ENCODE data around the gene ZFP92. TPM values are rescaled to one million over a fixed set of nuclear protein-coding genes. Genes with fewer than 3 reads are reported as not detected.

ZFP92 gene
- total and polyA plus RNA-seq, 2 donors (not counting 3 experiments of a cell fraction or from before 2014, with no cell fraction given) = 0.36 to 1.2 TPM

DNA sequence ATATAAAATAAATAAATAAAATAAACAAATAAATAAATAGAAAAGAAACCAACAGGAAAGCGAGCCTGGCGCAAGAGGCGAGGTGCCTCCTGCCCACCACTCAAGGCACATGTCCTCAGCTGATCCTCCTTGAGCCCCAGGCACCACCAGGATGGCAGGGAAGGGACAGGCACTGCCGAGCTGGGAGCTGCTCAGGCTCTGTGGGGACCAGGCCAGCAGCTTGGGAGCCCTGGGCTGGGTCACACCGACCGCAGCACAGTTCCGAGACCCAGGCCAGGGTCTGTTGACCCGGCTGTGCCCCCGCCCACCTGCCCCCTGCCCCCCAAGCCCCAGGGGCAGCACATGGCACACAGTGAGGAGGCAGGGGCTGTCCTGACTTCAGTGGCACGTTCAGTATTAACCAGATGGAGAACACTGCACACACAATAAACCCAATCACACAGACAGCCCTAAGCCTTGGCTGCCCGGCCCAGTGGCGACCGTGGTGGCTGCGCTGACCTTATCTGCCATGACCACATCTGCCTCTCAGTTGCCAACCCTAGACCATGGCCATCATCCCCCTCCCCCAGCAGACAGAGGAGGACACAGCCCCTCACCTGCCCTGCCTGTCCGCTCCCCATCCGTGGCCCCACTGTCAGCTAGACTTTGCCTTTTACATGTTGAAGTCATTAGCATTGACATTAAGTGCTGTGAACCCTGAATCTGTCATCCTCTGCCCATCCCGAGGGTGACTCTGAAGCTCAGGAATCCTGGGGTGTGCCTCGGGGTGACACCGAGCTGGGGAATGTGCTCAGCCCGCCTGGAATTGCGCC is 37.5 kb downstream of the ZFP92 start:
- Histone ChIP-seq H3K27me3 (ENCODE audit: control insufficient read depth in 2 of 2, insufficient read depth in 2 of 2, low read length in 2 of 2) (no peaks in the 10 kb centered on the region), H3K4me1 (ENCODE audit: control insufficient read depth, extremely low read depth, insufficient read depth, low read length) (no peaks in the 10 kb centered on the region), H4K20me1 (replicated peaks; ENCODE audit: control insufficient read depth, extremely low read depth, insufficient read depth, low read length) (no peaks in the 10 kb centered on the region), H3K9ac (replicated peaks; ENCODE audit: extremely low read depth, insufficient read depth, low read length) (no peak overlapping the region), H3K4me3 (replicated peaks in 1 of 3; ENCODE audit: insufficient read depth in 1 of 3, low read depth in 1 of 3, low read length in 3 of 3) (no peak overlapping the region), H3K9me1 (replicated peaks; ENCODE audit: control insufficient read depth, extremely low read depth, insufficient read depth, low read length) (no peaks in the 10 kb centered on the region), H2AFZ (ENCODE audit: low read depth, low read length) (no peak overlapping the region), H3K79me2 (ENCODE audit: control insufficient read depth, insufficient read depth, low read length) (no peaks in the 10 kb centered on the region), H3K36me3 (ENCODE audit: control insufficient read depth in 2 of 2, extremely low read depth in 1 of 2, insufficient read depth in 2 of 2, low read length in 2 of 2) (no peaks in the 10 kb centered on the region), H3K9me3 (replicated peaks; ENCODE audit: control insufficient read depth, insufficient read depth, low read length) (no peaks in the 10 kb centered on the region), H3K27ac (ENCODE audit: insufficient read depth, low read depth, low read length) (no peak overlapping the region), H3K4me2 (ENCODE audit: insufficient read depth, low read length) (no peak overlapping the region)
- ChIA-PET CTCF (no interaction called here), POLR2A (no interaction called here)
- dilution Hi-C loops (cut with MboI; ENCODE audit: extremely low pct_ligation_motif_present, low sequenced_read_pairs) = no loop called here
- no peak for FAIRE-seq
- intact Hi-C loops (cut with micrococcal nuclease) = no loop called here
- no peak for DNase-seq (ENCODE audit: low read depth, low spot score)
- no TSS peak for BruUV-seq (replicated peaks)
- no peak for TF ChIP-seq POLR2AphosphoS5 (IDR thresholded peaks at IDR 0.05; ENCODE audit: insufficient read depth, low read depth, low read length)
- TF ChIP-seq, protein P1, sequence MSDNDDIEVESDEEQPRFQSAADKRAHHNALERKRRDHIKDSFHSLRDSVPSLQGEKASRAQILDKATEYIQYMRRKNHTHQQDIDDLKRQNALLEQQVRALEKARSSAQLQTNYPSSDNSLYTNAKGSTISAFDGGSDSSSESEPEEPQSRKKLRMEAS (IDR thresholded peaks at IDR 0.05; ENCODE audit: insufficient read depth, insufficient read length) = no peak
- no peak for TF ChIP-seq EZH2 (IDR thresholded peaks at IDR 0.05; ENCODE audit: borderline replicate concordance, low read depth, low read length, severe bottlenecking)
- no peak for TF ChIP-seq FOS (IDR thresholded peaks at IDR 0.05; ENCODE audit: borderline replicate concordance, insufficient read depth, low read length)
- TF ChIP-seq JUN (IDR thresholded peaks at IDR 0.05; ENCODE audit: borderline replicate concordance, insufficient read depth, insufficient read length, low read depth) = no peak
- TF ChIP-seq MYC (IDR thresholded peaks at IDR 0.05; ENCODE audit: low read depth, low read length) = no peak
- TF ChIP-seq, protein P2, sequence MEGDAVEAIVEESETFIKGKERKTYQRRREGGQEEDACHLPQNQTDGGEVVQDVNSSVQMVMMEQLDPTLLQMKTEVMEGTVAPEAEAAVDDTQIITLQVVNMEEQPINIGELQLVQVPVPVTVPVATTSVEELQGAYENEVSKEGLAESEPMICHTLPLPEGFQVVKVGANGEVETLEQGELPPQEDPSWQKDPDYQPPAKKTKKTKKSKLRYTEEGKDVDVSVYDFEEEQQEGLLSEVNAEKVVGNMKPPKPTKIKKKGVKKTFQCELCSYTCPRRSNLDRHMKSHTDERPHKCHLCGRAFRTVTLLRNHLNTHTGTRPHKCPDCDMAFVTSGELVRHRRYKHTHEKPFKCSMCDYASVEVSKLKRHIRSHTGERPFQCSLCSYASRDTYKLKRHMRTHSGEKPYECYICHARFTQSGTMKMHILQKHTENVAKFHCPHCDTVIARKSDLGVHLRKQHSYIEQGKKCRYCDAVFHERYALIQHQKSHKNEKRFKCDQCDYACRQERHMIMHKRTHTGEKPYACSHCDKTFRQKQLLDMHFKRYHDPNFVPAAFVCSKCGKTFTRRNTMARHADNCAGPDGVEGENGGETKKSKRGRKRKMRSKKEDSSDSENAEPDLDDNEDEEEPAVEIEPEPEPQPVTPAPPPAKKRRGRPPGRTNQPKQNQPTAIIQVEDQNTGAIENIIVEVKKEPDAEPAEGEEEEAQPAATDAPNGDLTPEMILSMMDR (IDR thresholded peaks at IDR 0.05; ENCODE audit: extremely low read depth in 1 of 2, insufficient read depth in 1 of 2, low read depth in 1 of 2, low read length in 2 of 2) = no peak
- no peak for TF ChIP-seq GATA2 (IDR thresholded peaks at IDR 0.05; ENCODE audit: insufficient read depth, insufficient read length, low read depth, low read length)
- TF ChIP-seq POLR2A (IDR thresholded peaks at IDR 0.05; ENCODE audit: low read depth, low read length) = no peak

Data from endothelial cell of umbilical vein (primary cell).